Spleen (tissue), 7 donors: ENCODE measurements around the gene RPS23.

Source experiments
- CTCF ChIP-seq, 11 experiments: fragments of 200-600 bp in 7 of 11; fragments of 450-650 bp in 4 of 11; sonication (generic) in 4 of 11; IDR thresholded peaks in 8 of 11; conservative IDR thresholded peaks in 3 of 11; 1 replicate in 7 of 11; 2 replicates in 4 of 11; pipeline versions ENCODE4 v1.4.0 to v1.8.0; 2016 to 2021; ENCODE audit warnings: antibody characterized with exemption in 11 of 11, inconsistent platforms in 4 of 11, mild to moderate bottlenecking in 1 of 11
- POLR2A ChIP-seq, 3 donors: fragments of 450-650 bp; IDR thresholded peaks; one replicate each; pipeline ENCODE4 v1.5.1; 2017; ENCODE audit warnings: antibody characterized with exemption in 3 of 3, mild to moderate bottlenecking in 1 of 3
- POLR2AphosphoS5 ChIP-seq, 3 donors: sonication (generic); formaldehyde crosslinking; IDR thresholded peaks; one replicate each; pipeline ENCODE4 v1.5.1; 2017; ENCODE audit warnings: antibody characterized with exemption in 3 of 3
- donor health status: DM: no; HTN: no; CAD: no; lungs with moderate emphysema.
- donor health status: DM: no; HTN: no; CAD: no.
- donor health status: DM: no; HTN: no; CAD: no.

GRCh38 chr5:82291420-82291819, 13.3 kb upstream of the RPS23 start:
- TF ChIP-seq CTCF (IDR thresholded peaks at IDR 0.05 in 8 of 11, conservative IDR thresholded peaks at IDR 0.05 in 3 of 11) (no peak), POLR2A (IDR thresholded peaks at IDR 0.05) (no peak), POLR2AphosphoS5 (IDR thresholded peaks at IDR 0.05) (no peak)
